IPS-NIHi7 (cell line): ENCODE measurements around the gene ARL8A.
"Not testable (repeated sequence)": the region's sequence is repeated elsewhere in the genome, so short reads cannot be mapped to it uniquely, and the experiment has no call there.

ENCODE experiments used
- DNase-seq: peaks from one replicate; pipeline ENCODE4 v3.0.0; 2012; ENCODE audit warnings: mixed read lengths; ENCODE audit errors: extremely low spot score

ARL8A gene

GRCh38 chr1:202112859-202113689, 31.5 kb downstream of the ARL8A start:
- DNase-seq: no peak

GRCh38 chr1:202111589-202111988, 32.9 kb downstream of the ARL8A start:
- not testable (repeated sequence) for DNase-seq

- no peak for DNase-seq
Observed at GRCh38 chr1:202110977-202111376, 33.6 kb downstream of the ARL8A start.

DNA sequence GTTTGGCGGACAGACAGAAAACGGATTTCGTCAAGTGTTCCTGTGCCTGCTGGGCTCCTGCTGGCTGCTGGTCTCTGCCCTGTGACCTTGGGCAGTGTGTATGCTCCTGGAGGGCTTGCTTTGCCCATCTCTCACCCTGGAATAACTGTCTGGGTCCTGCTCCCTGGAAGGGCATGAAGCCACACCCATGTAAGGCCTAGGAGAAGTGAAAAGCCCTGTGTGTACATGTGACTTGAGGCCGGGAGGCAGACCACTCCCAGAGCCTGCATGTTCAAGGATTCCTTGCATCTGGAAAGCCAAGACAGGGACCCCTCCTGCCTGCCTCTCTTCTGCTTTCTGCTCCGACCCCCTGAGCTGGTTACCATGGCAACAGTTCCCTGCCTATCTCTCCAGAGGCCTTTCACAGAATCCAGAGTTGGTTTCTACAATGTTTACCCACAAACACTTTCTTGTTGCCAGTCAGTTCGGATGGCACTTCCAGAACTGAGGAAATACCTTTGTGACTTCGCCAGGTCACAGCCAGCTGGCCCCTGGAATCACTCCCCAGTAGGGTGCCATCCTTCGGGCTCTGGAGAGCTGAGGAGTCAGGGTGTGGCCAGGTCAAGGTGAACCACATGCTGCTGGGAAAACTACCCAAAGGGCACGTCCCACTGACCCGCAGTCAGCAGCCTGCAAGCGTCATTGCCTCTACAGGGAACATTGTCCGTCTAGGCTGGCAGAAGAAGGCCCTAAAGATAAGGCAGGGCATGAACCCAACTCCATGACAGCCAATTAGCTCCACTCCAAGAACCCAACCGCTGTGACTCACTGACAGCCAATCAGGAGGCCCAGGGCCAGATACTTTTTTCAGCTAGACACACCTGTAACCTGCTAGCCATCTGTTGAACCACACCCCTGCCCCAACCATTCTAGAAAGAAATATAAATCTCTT, 36.5 kb downstream of the ARL8A start:
- no peak for DNase-seq

DNA sequence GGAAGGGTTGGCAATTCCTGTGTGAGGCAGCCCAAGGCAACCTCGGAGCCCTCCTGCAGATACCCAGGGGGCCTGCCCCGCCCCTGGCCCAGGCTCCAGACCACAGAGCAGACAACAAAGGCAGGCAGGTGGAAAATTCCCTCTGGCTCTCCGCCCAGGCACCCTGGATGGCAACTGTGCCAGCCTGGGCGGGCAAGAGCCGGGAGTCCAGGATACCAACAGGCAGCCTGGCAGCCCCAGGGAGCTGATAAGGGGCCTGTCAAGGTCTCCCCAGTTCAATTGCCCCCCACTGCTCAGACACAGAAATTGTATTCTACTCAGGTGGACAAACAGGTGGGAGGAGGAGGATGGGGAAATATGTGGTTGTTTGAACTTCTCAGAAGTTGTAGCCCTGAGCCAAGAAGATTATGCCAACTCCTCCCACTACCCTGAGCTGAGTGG, 37.2 kb downstream of the ARL8A start:
- no peak for DNase-seq

GRCh38 chr1:202106340-202107254, 37.9 kb downstream of the ARL8A start:
- no peak for DNase-seq

DNA sequence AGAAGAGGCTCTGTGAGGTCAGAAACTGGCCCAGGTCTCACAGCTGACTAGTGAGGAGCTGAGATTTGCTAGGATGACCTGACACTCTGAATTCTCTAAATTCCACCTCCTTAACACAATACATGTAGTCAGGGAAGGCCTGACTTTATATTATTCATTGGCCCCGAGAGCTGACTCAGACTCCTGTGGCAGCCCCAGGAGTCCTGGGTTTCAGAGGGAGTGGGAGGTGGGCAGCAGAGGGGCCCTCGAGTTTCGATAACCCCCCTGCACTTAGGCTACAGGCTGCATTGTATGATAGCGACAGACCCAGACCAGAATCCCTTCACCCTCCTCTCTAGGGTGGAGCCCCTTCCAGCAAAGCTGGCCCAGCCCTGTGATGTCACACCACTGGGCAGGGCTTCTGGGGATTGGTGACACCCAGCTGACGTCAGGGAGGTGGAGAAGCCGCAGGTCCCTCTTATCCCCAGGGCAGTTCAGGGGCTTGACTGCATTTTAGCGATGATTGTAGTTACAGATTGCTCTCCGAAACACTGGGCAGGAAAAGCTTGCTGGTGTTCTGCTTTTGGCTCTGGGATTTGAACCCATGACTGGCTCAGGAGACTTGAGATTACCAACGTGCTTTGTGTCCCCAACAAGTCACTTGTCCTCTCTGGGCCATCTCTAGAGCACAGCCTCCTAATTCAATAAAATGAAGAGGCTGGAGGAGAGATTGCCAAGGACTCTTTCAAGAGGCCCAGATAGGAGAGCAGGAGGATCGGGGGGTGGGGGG, 38.8 kb downstream of the ARL8A start:
- DNase-seq: peak; percentile 93

DNA sequence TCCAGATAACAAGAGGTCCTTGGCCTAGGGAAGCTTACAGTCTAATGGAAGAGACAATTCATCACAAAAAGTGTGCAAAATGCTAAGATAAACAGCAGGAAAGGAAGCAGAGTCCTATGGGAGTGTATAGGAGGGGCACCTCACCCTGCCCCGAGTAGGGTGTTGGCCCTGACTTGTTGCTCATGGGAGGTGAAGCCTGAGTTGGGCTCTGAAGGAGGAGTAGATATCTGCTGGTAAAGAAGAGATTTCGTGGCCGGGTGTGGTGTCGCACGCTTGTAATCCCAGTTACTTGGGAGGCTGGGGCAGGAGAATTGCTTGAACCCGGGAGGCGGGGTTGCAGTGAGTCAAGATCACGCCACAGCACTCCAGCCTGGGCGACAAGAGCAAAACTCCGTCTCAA, 40.5 kb downstream of the ARL8A start:
- DNase-seq: no peak

DNA sequence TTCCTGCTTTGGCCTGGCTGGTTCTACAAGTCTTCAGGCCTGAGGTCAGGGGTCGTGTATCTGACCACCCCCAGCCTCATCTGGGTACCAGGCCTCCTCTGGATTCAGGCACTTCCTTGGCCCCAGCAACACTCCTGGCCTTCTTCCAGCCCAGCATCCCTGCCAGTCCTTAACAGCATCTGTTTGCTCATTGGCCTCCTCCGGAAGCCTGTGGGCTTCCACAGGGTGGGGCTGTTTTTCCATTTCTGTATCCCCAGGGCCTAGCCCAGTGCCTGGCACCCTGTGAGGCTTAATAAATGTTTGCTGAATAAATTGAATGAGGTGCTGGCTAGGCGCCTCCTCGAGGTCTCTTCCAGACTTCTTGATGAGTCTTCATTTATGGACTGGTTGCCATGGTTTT, 43.4 kb downstream of the ARL8A start:
- DNase-seq: no peak

- DNase-seq: no peak
Observed at GRCh38 chr1:202093858-202094257, 50.7 kb downstream of the ARL8A start.

GRCh38 chr1:202090994-202091393, 53.5 kb downstream of the ARL8A start:
- no peak for DNase-seq

- DNase-seq: no peak
Observed at GRCh38 chr1:202088206-202088605, 56.3 kb downstream of the ARL8A start.

DNA sequence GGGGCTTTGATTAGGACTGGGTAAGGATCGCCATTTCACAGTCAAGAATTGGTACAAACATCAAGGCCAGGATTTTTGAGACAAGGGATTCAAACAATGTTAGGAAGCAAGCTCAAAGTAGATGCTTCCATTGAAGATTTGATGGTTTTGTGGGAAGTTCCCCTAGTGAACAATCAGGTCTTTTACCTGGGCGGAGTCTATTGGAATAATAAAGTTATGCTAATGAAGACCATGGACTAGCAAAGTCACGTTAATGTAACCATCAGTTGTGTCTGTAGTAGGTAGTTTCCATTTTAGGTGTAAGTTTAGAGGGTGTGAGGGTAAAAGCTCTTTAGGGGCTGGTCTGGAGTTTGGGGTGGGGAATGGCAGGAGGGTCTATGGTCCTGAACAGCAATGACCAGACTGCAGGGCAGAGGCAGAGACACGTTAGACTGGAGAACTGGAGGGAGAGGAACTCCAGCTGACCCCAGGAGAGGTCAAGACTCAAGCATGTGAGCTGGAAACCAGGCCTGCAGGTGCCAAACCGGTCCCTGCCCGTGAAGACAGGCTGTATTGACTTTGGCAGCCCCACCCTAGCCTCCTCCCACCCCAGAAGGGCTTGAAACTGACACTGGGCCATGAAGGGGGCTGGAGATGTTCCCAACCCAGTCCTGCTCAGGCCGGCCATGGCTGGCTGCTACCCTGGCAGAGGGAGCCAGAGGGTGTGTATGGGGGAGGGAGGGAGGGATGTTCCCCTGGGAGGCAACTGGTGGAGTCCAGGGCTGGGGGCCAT, 57.8 kb downstream of the ARL8A start:
- no peak for DNase-seq

- peak; percentile 53 for DNase-seq
Observed at GRCh38 chr1:202085682-202086373, 58.7 kb downstream of the ARL8A start.

DNA sequence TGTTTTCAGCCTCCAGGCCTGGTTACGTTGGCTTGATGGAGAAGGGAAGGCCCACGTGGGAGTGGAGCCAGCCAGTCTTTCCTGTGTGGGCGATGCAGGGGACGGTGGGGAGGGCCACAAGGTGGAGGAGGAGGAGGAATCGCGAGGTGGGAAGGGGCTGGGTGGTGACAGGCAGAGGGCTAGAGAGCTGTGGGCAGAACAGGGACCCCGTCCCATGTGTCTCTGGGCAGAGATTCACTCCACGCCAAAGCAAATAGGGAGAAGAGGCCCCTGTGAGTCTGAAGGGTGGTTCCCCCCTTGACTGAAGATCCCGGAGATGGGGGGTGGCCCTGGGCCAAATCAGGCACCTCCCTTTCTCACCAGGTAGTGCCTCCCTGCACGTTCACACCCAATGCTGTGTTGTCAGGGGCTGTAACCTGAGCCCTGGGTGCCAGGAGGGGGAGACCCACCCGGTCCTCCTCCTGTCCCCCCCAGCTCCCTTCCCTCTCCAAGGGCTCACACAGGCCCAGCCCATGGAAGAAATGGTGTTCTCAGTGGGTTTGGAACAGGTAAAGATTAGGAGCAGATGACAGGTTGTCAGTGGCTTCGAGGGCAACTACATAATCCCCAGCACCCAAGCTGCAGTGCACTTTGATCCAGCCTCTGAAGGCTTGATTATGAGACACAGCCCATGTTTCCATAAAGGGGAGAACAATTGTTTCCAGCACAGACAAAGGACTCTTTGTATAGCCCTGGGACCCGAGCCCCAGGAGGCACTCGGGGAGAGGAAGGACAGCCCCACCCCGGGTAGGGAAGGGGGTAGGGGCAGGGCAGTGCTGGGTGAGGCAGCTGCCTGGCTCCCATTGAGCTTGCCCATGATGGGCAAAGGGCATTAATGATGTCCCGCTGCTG, 59.5 kb downstream of the ARL8A start:
- no peak for DNase-seq
